ENCODE measurements around the gene EPB41L3. TPM values are rescaled to one million over a fixed set of nuclear protein-coding genes. Genes with fewer than 3 reads are reported as not detected.

The EPB41L3 gene
- total RNA-seq, 1 donor from 2014 or later: 6.3 TPM

DNA sequence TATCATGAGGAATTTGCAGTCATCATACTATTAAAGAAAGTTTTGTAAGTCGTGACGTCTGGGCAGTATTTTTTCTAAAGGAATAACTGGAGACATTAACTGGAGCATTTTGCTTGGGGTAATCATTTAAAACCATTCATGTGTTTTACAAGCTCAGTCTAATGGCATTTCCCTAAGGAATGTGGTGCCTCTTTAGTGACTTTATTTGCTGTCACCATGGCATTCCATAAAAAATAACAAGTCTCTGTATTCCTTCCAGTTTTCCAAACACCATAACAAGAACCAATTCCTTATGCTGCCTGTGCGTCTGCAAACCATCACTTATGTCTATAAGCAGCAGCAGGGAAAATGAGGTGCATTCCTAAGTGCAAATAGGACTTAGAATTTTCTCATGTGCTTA is 82.8 kb downstream of the EPB41L3 start:
- H3K4me1 ChIP-seq: peaks cover 4% of the 10 kb centered on the region
- H3K4me3 ChIP-seq: no peak overlapping the region
- H3K27me3 ChIP-seq (ENCODE audit: low read depth): no peaks in the 10 kb centered on the region
- no peaks in the 10 kb centered on the region for H3K36me3 ChIP-seq
- no peak for DNase-seq
- intact Hi-C loops (cut with micrococcal nuclease): no loop called here
- TF ChIP-seq, protein P1, sequence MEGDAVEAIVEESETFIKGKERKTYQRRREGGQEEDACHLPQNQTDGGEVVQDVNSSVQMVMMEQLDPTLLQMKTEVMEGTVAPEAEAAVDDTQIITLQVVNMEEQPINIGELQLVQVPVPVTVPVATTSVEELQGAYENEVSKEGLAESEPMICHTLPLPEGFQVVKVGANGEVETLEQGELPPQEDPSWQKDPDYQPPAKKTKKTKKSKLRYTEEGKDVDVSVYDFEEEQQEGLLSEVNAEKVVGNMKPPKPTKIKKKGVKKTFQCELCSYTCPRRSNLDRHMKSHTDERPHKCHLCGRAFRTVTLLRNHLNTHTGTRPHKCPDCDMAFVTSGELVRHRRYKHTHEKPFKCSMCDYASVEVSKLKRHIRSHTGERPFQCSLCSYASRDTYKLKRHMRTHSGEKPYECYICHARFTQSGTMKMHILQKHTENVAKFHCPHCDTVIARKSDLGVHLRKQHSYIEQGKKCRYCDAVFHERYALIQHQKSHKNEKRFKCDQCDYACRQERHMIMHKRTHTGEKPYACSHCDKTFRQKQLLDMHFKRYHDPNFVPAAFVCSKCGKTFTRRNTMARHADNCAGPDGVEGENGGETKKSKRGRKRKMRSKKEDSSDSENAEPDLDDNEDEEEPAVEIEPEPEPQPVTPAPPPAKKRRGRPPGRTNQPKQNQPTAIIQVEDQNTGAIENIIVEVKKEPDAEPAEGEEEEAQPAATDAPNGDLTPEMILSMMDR (IDR thresholded peaks at IDR 0.05; ENCODE audit: borderline replicate concordance): no peak
- no peak overlapping the region for H3K27ac ChIP-seq (replicated peaks)
- no peaks in the 10 kb centered on the region for H3K9me3 ChIP-seq (replicated peaks)

DNA sequence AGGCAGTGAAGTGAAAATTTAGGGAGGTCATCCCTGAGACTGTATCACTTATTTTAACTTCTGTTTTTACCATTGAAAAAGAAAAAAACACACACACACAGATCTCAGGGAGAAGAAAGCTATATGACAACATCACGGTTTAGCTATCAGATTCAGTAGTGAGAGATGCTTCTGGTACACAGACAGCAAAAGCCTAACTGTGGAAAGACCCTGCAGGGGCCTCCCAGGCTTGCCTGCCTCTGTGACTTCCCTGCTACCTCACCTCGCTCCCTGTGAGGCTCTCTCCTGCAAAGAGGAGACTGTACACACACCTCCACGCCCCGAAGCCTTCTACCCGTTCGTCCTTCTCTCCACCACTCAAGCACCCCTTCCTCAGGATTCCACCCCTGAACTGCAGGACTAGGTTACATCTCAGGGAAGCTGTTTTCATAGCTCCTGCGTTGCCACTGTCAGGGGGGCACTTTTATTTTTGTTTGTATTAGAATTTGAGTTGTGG is 86.3 kb downstream of the EPB41L3 start:
- H3K4me1 ChIP-seq: no peaks in the 10 kb centered on the region
- no peaks in the 10 kb centered on the region for H3K27me3 ChIP-seq (ENCODE audit: low read depth)
- no peak overlapping the region for H3K4me3 ChIP-seq
- H3K27ac ChIP-seq (replicated peaks): no peak overlapping the region
- intact Hi-C loops (cut with micrococcal nuclease): no loop called here
- no peaks in the 10 kb centered on the region for H3K9me3 ChIP-seq (replicated peaks)
- TF ChIP-seq, protein P1 (IDR thresholded peaks at IDR 0.05; ENCODE audit: borderline replicate concordance): no peak
- DNase-seq: no peak
- H3K36me3 ChIP-seq: no peaks in the 10 kb centered on the region

DNA sequence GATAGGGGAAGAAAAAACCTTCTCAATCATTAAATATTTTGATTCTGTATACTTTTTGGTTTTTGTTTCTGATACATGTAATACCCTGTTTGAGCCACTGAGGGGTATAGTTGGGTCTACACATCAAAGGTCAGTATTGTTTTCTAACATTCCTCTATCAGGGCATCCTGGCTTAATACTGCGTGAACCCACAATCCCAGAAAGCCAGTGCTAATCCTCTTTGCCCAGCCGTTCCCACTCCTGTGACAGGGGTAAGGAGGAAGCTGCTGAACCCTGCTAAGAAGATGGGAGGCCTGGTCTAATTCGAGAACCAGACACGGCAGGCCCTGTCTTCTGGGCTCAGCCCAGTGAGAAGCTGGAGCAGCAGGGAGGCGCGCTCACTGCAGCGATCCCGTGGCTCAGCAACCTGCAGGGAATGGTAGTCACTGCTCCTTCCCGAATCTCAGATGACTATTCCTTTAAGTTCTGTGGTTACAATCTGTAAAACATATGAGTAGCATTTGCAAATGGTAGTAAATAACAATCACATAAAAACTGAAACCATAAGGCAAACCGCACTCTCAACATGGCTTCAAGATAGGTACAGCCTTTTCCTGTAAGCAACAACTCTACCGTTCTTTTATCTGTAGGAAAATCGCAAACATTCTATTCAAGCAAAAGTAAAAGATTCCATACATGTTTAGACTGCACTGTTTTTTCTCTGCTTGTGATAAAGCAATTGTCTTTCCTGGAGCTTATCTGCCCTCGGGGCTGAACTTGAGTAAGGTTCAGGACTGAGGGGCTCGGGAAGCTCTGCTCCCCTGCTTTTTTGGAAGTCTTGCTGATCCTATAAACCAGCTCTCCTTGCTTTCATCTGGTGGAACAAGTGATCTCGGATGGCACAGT is 87.0 kb downstream of the EPB41L3 start:
- intact Hi-C loops (cut with micrococcal nuclease): no loop called here
- TF ChIP-seq, protein P1 (IDR thresholded peaks at IDR 0.05; ENCODE audit: borderline replicate concordance): peak; percentile 50
- Histone ChIP-seq H3K4me1 (no peaks in the 10 kb centered on the region), H3K4me3 (peak overlapping the region; percentile 24), H3K36me3 (no peaks in the 10 kb centered on the region), H3K27me3 (ENCODE audit: low read depth) (no peaks in the 10 kb centered on the region), H3K27ac (replicated peaks) (peak overlapping the region; percentile 9), H3K9me3 (replicated peaks) (no peaks in the 10 kb centered on the region)
- no peak for DNase-seq

DNA sequence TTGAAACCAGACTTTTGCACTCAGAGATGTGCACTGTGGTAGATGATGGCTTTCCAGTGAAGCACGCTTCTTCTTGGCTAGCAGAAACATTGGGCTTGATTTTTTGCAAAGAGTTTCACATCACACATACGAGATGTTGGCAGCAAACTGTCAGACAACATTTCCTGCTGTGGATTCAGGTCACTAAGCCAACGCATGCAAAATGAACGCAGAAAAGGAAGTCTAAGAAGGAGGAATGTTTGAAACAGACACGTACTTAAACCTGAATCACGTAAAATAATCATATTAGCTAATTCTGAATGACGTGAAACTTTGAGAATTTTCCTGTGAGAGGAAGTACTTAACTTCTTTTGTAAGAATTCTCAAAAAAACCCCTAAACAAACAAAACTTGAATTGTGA is 88.1 kb downstream of the EPB41L3 start:
- no peak overlapping the region for H3K27ac ChIP-seq (replicated peaks)
- H3K4me1 ChIP-seq: no peaks in the 10 kb centered on the region
- H3K36me3 ChIP-seq: no peaks in the 10 kb centered on the region
- intact Hi-C loops (cut with micrococcal nuclease): no loop called here
- H3K4me3 ChIP-seq: no peak overlapping the region
- H3K9me3 ChIP-seq (replicated peaks): no peaks in the 10 kb centered on the region
- no peaks in the 10 kb centered on the region for H3K27me3 ChIP-seq (ENCODE audit: low read depth)
- TF ChIP-seq, protein P1 (IDR thresholded peaks at IDR 0.05; ENCODE audit: borderline replicate concordance): no peak
- no peak for DNase-seq

DNA sequence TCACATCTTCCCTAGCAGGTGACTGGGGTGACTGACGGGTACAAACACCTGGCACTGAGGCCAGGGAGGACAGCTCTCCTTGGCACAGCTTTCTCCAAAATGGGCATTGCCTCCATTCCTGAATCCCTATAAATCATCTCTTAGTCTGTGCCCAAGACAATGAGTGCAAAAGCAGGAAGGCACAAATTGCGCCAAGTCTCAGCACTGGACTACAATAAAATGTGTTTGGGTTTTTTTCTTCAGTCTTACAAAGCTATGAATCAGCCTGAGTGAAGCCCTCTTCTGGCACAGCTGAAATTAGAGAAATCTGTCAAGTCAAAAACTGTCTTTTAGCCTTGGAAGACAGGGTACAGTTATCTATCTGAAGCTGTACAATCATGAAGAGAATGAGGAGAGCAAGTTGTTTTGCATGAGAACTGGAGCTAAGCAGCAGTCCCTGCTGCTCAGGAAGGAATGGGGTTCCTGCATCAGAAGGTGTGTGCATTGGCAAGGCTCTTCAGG is 90.8 kb downstream of the EPB41L3 start:
- intact Hi-C loops (cut with micrococcal nuclease): no loop called here
- TF ChIP-seq, protein P1 (IDR thresholded peaks at IDR 0.05; ENCODE audit: borderline replicate concordance): no peak
- Histone ChIP-seq H3K4me1 (no peaks in the 10 kb centered on the region), H3K9me3 (replicated peaks) (no peaks in the 10 kb centered on the region), H3K27ac (replicated peaks) (no peak overlapping the region), H3K27me3 (ENCODE audit: low read depth) (no peaks in the 10 kb centered on the region), H3K4me3 (no peak overlapping the region), H3K36me3 (no peaks in the 10 kb centered on the region)
- DNase-seq: no peak

All from left ventricle myocardium inferior (tissue), 1 donor.